NCI-H1930 (cell line): ENCODE data around the gene SERPINB6.
A peak's percentile ranks its signal among the peaks of the same experiment; 100 is the strongest.
"Not testable (repeated sequence)": the region's sequence is repeated elsewhere in the genome, so short reads cannot be mapped to it uniquely, and the experiment has no call there.

Source experiments
- DNase-seq, 2 experiments: peaks; one replicate each; lab custom pipeline; 2025; lab: John Stamatoyannopoulos, UW

SERPINB6 gene

DNA sequence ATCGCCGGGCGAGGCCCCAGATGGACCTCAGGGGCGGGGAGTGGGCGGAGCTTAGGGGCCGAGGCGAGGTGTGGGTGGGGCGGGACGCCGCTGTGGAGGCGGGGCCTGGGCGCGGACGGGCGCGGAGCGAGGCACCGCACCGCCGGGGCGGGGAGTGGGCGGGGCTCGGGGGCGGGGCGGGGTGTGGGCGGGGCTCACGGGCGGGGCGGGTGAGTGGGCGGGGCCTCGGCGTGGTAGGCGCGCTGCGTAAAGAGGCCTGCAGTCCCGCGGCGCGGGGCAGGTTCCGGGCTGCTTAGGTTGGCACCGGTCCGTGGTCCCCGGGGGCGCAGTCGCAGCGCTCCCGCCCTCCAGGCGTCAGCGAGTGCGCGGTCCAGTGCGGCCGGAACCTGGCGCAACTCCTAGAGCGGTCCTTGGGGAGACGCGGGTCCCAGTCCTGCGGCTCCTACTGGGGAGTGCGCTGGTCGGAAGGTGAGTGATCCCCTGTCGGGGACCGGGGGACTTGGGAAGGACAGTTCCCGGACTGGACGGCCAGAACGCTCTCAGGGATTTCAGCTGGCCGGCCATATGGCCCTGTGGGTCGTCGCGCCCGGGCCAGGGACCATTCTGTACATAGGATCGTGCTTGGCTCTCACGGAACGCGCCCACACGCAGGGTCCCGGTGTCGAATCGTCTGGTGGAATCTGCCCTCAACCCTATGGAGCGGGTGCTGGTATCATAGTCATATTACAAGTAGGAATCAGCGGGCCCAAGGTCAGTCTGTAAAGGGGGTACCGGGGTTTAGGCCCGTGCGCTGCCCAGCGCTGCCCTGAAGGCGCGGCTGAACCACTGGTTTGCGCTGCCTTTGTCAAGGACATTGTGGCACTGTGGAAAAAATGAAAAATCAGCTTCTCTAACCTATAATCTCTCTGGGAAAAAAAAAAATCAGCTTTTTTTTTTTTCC is 28.5 kb upstream of the SERPINB6 start, which contains the start of gene NQO2:
Gene NQO2, plus strand, starts transcription at position 277 of the 940 bp plus-strand sequence. CDS start 6,659 bp downstream, outside the sequence.
- DNase-seq: peak; percentile 65 to 80

DNA sequence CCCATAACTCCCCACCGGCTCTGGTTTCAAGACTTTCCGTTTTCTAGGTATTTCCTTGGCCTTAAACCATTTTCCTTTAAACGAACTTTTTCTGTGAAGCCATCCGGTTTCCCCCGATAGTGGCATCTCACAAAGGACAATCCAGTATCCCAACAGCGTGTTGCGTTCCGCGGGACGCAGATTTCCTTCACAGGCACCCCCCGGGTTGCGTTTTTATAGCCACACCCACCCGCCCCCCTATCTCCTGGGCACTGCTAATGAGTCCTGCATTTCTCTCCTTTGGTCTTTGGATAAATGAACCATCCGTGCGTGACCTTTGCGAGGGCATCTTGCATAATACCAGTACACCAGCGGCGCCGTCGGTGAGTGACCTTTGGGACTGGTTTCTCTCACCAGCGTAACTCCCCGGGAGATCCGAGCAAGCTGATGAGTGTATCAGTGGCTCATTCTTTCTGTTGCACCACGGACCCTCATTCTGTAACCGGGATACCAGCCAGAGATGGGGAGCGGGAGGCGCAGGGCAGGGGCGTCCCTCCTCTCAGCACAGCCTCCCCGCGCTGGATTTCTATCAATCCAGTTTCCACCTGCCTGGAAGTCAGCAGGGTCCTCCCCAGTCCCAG is 27.7 kb upstream of the SERPINB6 start:
- DNase-seq: no peak

DNA sequence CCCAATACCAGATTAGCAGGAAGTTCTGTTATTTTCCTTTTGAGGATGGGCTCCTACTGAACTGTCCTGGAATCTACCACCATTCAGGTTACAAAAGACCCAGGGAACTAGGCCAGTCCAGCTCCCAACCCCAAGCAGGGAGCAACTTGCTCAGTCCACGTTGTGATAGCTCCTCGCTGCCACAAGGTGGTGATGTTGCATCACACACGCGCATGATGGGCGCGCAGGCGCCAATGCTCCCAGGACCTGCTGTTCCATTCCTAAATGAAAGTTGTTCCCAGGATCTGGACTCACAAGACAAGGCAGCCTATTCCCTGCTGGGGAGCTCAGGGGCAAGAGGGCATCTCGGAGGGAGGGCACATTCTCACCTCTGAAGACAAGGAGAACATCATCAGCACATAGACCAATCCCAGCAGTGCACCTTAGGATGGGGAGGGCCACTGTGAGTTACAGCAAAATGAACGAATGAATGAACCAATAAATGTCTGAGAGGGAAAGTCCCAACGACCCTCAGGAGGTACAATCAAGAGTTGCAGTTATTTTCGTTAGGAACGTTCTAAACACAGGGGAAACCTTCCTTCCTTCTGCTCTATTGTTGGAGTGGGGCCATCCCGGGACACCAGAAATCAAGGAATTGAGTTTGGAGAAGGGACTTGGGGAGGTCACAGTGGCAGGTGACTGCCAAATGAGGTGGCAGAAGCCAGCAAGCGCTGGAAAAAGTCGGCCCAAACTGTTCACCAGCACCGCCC is 27.1 kb upstream of the SERPINB6 start:
- DNase-seq: not testable (repeated sequence)

DNA sequence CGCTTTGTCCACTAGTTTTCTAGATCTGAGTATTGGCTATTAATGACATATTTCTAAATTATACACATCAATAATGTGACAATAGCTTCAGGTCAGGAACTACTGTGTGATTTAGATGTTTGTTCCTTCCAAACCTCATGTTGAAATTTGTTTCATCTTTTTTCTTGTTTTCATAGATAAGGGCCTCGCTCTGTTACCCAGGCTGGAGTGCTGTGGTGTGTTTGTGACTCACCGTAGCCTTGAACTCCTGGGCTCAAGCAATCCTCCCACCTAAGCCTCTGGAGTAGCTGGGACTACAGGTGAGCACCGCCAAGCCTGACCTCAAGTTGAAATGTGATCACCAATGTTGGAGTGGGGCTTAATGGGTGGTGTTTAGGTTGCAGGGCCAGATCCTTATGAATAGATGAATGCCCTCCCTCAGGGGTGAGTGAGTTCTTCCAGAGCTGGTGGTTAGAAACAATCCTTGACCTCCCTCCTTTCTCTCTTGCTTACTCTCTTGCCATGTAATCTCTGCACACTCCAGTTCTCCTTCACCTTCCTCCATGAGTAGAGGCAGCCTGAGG is 22.5 kb upstream of the SERPINB6 start:
- no peak for DNase-seq

DNA sequence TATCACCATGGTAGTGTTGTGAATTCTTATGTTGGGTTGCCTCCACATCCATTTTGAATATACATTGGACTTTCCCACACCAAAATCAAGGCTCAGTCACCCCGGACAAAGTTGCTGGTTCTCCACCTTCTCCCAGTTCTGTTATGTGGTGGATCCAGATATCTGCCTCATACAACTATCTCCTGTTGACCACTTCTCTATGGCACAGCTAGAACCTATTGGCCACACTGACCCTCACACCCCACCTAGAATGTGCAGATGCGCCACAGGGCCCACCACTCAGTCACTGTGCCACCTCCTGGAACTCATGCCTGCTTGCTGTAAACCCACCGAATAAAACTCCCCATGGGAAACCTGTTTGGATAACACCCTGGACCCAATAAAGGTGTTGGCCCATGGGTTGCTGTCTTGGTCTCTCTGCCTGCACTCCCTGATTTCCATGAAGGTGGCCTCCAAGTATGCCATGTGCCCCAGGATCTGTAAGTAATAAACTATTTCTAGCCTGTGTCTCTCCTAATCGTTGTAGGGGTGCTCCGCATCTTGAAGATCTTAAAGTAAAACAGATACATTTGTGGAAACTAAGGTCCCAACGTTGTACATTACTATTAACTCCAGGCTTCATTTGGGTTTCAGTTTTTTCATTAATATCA is 21.1 kb upstream of the SERPINB6 start:
- DNase-seq: no peak

DNA sequence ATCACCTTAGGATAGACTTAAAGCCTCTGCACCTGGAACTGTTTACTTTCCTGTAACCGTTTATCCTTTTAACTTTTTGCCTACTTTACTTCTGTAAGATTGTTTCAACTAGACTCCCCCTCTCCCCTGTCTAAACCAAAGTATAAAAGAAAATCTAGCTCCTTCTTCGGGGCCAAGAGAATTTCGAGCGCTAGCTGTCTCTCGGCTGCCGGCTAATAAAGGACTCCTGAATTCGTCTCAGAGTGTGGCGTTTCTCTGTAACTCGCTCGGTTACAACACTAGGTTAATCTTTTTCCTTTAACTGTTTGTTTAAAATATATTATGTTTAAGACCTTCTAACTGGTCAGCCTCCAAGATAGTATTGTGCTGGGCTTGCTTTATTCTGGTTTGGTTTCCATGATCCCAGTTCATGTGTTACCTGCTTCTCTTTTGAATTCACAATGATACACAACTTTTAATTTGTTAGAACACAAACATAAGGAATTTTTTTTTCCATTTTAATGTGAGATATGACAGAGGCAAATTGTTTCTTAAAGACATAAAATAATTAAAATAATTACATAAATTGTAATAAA is 19.7 kb upstream of the SERPINB6 start:
- DNase-seq: no peak

DNA sequence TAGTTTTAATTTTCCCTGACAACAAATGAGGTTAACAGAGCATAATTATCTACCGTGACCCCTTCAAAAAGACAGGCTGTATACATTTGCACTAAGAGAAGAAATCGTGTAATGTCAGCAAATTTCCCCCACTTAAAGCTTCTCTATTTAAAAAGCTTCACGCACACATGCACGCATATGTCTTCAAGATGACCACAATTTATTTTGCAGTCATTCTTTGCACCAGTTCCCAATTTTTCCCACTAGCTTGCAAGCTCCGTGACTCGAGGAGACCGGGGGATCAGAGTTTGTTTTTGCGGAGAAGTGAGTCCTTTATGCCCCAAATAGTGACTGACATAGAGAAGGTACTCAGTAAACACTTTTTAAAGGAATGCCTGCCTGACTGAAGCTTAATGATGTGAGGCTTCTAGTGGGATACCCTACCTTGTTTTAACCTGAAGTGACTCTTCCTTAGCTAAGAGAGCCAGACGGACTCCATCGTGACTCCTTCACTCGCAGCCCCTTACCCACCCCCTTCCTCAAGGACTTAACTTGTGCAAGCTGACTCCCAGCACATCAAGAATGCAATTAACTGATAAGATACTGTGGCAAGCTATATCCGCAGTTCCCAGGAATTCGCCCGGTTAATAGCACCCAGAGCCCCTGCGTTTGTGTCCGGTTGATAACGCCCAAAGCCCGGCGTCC is 19.0 kb upstream of the SERPINB6 start:
- peak in 1 of 2 experiments; percentile 34 for DNase-seq

DNA sequence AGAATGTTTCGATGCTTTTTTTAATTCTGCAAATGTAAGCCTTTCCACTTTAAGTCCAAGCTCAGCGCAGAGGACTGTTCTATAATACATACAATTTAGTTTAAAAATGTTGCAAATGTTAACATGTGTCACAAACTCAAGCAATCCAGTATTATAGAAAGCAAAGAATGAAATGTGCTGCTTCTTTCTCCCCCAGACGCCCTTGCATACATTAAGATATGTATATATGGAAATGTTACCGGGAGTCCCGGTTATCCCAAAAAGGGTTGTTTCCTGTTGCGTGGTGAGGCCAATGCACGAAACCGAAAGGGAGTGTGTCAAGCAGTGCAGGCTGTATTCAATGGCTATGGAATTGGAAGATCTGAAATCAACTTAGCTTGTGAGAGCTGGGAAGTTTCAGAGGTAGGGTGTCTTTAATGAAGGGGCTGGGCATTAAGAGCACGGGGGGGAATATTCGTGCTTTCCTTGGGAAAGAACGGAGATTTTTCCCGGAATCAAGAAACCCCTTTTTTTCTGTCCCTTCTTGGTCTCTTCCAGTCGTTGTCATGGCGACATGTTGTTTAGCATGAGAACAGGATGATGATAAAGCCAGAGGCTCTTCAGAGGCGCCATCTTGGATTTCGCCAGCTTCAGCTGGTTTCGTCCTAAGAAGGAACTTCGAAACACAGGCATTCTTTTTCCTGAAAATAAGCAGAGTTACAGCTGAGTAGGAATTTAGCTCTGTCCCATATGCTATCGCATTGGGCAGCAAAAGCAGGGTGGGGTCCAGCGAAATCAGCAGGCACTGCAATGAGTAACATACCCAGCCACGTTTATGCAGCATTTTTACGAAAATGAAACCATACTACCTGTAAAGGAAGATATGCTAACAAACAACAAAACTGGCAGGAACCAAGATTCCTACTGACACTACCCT is 18.2 kb upstream of the SERPINB6 start:
- DNase-seq: peak; percentile 85 to 92

DNA sequence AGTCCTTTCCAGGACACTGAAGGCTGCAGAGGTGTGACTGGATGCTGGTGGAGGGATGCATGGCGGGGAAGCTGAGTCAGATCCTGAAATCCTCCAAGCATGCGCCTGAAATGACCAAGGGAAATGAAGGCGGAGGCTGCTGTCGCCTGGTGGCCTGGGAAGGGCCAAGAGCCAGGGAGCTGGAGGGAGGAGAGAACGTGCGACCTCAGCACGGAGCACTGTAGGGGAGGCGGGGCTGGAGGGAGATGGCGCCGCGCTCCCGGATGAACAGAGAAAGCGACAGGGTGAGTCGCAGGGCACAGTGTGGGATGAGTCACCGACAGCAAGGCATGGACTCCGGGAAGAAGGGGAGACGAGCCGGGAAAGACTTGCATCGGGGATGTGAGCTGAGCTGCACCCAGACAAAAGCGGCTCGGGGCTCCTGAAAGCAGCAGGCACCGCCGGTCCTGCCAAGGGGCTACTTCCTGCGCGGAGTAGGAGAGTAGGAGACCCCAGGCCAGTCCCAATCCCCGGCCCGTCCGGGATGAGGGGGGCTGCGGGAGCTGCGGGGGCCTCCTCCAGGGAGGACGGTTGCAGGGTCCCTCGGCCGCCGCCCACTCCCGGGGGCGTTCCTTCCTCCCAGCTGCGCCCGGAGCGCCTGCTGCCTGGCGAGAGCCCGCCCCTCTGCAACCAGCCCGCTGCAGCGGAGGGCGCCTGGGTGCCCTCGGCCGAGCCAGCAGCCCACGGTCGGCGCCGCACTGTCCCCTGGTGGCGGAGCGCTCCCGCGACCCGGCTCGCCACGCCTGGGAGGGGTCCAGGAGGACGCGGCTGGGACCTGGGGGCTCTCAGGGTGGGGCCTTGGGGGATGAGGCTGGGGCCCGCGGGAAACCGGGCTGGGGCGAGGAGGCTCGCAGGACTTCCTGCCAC is 17.3 kb upstream of the SERPINB6 start:
- peak; percentile 81 to 92 for DNase-seq

DNA sequence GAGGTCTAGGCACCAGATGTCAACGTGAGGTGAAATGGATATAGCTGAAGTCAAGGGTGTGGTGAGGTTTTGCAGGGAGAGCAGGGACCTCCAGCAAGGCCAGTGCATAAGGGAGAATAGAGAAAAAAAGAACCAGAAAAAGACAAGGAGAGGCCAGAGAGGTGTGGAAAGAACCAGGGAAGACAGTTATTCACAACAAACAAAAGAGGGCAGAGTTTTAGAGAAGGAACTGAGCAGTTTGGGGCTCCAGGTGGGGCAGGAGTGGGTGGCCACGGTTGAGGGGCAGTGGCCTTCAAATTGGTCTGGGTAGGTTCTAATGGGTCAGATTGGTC is 16.7 kb upstream of the SERPINB6 start:
- no peak for DNase-seq

DNA sequence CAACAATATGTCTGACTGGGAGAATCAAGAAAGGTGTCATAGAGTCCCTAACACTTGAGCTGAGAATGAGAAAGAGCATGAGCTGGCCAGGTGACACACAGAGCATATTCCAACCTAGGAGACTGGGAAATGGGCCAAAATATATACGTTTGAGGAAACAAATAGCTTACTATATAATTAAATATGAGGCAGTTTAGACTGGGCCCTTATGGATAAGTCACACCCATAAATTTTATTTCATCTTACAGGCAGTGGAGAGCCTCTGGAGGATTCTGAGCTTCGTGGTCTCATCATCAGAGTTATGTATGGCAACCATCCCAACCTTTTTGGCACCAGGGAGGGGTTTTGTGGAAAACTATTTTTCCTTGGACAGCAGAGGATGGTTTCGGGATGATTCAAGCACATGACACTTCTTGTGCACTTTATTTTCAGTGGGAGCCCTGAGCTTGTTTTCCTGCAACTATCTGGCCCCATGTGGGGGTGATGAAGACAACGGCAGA is 15.4 kb upstream of the SERPINB6 start:
- no peak for DNase-seq

DNA sequence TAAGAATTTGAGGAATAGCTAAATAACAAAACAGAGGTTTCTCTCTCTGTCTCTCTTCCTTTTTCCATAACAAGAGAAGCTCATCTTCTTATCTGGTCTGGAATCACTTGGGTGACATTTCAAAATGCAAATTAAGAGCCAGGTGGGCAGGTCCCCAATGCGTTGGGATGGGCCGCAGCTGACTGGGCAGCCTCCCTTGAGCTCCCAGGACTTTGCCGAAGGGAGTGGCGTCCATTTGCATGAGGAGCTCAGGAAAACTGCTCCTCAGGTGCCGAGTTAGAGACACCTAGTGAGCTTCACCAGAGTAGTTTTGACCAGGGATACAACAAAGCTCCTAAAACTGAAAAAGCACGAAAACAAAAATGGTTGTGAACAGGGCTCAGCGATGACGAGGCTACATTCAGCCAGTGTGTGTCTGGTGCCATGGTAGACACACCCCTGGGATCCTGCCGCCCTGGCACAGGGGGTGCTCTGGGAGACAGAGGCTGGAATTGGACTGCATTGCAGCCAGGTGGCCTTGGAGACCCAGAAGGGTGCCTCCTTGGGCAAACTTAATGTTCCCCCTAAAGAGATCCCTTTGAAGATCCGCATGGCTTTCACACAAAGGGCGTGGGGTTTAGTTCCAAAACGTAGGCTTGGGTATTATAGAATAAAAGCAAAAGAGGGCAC is 13.5 kb upstream of the SERPINB6 start:
- DNase-seq: no peak

DNA sequence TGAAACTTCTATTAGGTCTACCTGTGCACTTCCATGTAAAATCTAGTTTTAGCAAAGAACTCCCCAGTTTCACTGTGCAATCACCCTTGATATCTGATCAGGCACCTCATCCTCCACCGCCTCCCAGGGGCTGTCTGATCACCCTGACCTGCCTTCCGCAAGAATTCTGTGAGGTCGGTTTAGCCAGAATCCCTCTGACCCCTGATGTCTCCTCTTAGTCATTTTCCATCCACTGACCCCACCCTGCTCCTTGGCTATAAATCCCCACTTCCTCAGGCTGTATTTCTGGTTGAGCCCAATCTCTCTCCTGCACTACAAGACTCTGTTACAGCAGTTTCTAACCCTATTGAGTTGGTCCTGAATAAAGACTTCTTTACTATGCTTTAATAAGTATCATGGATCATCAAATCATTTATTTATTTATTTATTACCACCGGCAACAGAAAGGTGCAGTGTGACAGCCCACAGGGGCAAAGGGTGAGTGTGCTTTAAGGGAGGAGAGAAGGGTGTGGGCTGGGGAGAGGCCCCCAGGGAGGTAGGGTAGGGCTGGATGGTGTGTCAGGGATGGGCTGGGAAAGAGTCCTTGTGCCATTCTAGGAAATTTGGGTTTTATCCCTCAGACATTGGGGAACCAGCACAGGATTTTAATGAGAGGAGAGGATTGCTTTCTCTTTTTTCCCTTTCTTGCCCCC is 11.2 kb upstream of the SERPINB6 start:
- no peak for DNase-seq

DNA sequence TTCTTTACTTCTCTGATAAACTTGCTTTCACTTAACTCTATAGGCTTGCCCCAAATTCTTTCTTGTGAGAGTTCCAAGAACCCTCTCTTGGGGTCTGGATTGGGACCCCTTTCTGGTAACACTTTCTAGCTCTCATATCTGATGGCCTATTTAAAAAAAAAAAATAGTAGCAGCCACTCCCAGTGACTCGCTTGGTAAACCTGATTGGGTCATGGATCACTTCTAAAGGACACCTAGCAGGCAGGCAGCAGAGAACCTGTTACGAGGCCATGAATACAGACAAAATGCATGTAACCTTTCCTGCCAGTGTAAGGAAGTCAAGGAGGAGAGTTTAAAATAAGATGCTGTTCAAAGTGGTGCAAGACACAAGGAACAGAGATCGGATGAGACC is 9.1 kb upstream of the SERPINB6 start:
- DNase-seq: no peak

DNA sequence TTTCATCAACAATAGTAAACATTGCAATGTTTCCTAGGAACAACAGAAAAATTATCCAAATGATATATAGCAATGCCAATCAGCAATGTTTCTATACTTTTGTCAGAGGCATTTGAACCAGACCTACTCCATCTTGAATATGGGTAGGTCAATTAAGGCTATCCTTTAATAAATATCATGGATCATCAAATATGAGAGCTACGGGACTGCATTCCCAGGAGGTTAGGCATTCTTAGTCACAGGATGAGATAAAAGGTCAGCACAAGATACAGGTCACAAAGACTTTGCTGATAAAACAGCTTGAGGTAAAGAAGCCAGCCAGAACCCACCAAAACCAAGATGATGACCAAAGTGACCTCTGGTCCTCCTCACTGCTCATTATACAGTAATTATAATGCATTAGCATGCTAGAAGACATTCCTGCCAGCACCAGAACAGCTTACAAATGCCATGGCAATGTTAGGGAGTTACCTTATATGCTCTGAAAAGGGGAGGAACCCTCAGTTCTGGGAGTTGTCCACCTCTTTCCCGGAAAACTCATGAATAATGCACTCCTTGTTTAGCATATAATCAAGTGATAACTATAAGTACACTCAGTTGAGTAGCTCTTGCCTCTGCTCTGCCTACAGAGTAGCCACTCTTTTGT is 8.6 kb upstream of the SERPINB6 start:
- no peak for DNase-seq

DNA sequence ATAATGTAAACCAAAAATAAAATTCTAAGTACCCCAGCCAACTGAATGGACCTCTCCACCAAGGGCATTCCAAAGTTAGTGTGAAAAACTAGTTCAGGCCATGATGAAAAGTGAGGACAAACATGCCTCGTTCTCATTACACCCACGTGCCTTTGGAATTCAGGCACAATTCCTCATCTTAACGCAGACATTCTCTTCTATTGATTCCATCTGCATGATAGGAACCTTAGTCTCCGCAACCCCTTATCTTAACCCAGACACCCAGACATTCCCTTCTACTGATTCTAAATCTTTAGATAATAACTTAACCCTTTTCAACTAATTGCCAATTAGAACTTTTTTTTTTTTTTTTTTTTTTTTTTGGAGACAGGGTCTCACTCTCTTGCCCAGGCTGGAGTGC is 7.6 kb upstream of the SERPINB6 start:
- no peak for DNase-seq
